Tibial nerve (tissue), 3 donors: Measurements from ENCODE around the gene ST6GALNAC3.

Experiments
- POLR2A ChIP-seq, 2 donors: fragments of 450-650 bp; IDR thresholded peaks; one replicate each; pipeline ENCODE4 v1.6.1; 2017; ENCODE audit warnings: antibody characterized with exemption in 2 of 2, mild to moderate bottlenecking in 2 of 2, moderate library complexity in 2 of 2
- TF ChIP-seq, protein P1 (sequence below), 5 experiments: fragments of 200-600 bp in 3 of 5; fragments of 450-650 bp in 2 of 5; sonication (generic) in 3 of 5; IDR thresholded peaks; one replicate each; pipeline ENCODE4 v1.5.1; 2016 to 2019; ENCODE audit warnings: antibody characterized with exemption in 5 of 5, mild to moderate bottlenecking in 3 of 5, moderate library complexity in 2 of 5

DNA sequence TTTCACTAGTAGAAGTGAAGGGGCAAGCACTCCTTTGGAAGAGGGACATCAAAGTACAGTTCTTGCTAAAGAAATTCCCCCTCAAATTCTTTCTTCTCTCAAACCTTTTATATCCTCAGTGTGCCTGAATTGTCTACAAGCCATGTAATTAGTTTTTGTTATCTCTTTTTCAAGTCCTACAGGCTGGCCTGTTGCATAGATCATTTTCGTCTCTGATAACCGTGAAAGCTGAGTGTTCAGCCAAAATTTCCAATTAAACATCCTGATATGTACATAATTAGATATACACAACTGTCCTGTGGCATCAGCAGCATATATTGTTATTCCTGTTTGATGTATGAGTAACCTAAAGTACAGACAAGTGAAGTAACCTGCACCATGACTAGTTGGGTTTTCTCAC is 417.2 kb downstream of the ST6GALNAC3 start:
- TF ChIP-seq, protein P1, sequence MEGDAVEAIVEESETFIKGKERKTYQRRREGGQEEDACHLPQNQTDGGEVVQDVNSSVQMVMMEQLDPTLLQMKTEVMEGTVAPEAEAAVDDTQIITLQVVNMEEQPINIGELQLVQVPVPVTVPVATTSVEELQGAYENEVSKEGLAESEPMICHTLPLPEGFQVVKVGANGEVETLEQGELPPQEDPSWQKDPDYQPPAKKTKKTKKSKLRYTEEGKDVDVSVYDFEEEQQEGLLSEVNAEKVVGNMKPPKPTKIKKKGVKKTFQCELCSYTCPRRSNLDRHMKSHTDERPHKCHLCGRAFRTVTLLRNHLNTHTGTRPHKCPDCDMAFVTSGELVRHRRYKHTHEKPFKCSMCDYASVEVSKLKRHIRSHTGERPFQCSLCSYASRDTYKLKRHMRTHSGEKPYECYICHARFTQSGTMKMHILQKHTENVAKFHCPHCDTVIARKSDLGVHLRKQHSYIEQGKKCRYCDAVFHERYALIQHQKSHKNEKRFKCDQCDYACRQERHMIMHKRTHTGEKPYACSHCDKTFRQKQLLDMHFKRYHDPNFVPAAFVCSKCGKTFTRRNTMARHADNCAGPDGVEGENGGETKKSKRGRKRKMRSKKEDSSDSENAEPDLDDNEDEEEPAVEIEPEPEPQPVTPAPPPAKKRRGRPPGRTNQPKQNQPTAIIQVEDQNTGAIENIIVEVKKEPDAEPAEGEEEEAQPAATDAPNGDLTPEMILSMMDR (IDR thresholded peaks at IDR 0.05) = no peak
- TF ChIP-seq POLR2A (IDR thresholded peaks at IDR 0.05) = no peak
